RPMI8226 (cell line): ENCODE results near the gene COPB2.
"Not testable (repeated sequence)": the region's sequence is repeated elsewhere in the genome, so short reads cannot be mapped to it uniquely, and the experiment has no call there.

Experiments
- DNase-seq: peaks from one replicate; pipeline ENCODE4 v3.0.0-alpha.2; 2015

Gene COPB2

GRCh38 chr3:139377378-139377777 is 12.1 kb downstream of the COPB2 start:
- DNase-seq = no peak

DNA sequence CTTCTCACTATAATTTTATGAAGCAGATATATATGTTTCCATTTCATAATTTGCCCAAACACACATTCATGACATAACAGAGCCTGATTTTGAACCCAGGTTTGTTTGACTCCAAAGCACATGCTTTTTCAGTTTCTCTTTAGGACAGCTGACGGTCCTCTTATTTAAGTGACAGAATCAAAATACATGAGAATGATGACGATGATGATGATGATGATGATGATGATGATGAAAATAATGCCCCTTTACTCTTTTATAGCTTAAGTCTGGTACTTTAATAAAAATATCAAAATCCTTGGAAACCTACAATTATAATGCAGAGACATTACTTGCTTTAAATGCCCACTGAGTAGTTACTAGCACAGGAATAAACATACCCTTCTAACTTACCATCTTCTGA is 15.3 kb downstream of the COPB2 start:
- no peak for DNase-seq

GRCh38 chr3:139364549-139364948 is 24.9 kb downstream of the COPB2 start:
- DNase-seq = no peak

DNA sequence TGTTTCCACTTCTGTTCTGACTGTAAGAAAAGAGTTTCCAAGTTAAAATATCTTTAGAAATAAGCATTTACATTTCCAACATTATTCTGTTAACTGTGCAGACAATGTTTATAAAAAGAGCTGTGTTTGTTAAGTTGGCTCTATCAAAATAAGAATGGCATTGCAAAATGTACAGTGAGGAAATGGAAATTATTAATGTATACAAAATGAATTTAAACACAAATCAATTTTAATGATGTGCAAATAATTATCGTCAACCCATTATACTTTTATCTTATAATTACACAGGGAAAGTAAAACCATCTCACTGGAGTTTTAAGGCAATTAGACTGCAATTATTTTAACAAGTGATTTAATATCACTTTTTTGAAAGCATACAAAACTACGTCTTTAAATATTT is 28.2 kb downstream of the COPB2 start:
- DNase-seq = no peak

DNA sequence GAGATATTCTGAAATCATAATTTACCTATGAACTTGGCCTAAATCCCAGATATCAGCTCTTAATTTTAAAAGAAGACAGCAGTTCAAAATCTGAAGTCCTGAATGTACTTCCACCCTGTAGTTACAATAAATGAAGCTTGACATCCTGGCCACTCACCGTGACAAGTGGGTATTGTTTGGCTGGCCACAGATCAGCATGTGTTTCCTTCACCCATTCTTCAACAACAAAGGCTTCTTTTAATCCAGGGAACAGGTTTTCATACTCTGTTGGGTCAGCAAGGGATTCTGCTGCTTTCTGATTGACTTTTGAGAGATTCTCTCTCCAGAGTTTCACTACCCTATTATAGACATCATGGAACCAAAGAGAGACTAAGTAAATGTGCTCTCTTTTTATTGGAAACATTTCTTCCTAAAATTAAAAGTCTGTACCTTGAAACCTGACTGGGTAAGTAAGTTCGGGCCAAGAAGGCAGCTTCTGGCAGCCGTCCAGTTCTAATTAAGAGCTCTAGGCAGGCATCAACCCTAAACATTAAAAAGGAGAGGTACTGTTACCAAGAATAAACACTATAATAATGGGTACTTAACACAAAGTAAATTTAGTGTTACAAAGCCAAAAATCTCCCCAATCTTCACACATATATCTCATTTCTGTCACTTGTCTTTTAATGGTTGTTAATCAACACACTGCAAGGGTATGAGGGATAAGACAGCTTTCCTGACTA is 30.4 kb downstream of the COPB2 start:
- DNase-seq = no peak

DNA sequence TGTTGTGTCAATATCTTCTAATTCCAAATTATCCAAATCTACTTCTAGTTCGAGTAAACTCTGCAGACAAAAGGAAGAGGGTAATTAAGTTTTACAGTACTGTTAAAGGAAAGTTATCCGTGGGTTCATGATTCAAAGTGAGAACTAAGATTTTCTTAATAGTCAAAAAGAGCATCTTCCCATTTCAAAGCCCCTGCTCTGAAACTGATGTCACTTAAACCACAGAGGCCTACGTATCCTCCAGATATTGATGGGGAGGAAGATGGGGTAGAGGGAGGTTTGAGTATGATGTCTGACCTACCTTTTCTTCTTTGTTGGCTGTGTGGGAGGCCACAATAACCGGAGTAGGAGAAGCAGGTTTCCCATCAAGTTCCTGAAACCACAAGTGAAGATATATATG is 31.5 kb downstream of the COPB2 start:
- DNase-seq = no peak

DNA sequence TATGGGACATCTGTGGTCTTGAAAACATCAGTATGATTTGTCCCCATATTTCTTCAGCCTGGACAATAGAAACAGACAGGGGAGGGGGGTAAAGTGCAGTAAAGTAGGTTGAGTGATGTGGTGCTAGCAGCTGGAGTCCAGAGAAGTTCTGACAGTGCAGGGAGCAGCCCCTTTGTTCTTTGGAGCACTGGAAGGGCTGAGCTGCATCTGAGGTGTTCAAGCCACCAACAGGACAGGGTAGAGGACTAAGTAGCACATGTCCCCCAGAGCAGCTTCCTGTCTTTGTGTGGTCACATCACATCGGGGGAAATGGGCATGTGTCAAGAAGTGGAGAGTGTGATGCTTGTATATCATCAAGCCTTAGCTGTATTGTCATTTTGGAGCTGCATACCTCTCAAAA is 33.6 kb downstream of the COPB2 start:
- no peak for DNase-seq

DNA sequence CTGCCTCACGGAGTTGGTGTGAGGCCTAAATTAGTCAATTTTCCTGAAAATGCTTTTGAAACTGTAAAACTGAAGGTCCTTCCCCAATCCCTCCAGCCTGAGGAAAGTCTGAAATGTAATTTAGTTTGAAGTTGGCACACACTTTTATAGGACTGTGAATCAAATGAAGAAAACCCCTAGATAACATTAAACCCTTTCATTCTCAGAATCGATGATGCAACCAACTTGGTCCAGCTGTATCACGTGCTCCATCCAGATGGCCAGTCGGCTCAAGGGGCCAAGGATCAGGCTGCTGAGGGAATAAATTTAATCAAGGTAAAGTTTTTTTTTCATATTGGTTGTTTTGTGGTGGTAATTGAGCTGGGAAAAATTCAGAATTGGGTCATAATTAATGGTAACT is 34.0 kb downstream of the COPB2 start:
- no peak for DNase-seq

DNA sequence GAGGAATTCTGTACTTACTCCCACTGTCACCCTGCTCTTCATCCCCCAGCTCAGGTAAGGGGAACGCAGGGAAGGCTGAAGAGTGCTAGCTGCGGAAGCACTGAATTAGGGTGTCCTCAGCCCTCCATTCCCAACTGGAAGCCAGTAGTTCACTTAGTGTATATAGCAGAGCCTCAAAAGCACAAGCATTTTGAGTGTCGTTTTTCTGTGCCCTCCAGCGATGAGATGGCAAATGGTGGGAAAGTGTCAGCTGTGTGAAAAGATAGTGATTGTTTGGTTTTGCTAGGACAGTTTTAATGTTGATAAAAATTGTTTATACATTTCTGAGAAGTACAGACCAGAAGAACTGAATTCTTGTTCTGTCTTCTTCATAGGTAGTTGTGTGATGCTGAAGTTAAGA is 34.8 kb downstream of the COPB2 start:
- no peak for DNase-seq

DNA sequence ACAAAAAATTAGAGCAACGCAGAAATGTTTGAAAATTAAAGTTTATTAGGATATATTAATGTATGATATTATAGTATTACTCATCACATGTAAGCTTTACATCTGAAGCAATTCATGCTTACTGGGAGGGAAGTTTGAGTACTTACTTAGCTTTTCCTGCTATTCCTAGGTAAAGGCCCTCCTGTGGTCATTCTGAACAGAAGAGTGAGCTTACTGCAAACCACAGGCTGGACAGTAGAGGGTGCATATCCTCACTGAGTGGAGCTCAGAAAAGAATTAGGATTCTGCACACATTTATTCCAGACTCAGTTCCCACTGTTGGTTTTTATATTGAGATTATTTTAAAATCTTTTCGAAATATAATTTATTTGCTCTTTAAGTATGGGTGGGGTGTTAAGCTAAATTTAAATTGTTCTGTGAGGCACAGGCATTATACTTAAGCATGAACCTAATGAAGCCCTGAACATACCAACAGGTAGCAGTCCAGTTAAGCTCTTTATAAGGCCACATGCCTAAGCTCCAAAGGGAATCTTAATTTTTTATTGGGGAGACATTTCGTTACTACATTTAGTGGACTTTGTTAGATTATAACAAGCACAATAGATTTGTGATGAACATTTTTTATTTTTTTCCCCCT is 35.4 kb downstream of the COPB2 start:
- DNase-seq = peak; percentile 46

DNA sequence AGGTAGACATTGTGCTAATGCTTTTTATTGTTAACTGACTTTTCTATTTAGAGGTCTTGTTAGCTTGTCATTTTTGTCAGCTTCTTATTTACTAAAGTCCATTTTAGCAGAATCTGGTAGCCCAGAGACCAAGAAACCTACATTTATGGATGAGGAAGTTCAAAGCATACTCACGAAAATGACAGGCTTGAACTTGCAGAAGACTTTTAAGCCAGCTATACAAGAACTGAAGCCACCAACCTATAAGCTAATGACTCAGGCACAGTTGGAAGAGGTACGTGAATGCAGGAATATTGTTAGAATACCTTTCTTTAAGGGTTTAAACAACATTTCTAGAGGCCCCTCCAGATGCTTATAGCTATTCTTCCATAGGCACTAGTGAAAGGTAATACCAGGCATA is 42.7 kb downstream of the COPB2 start:
- DNase-seq = no peak

GRCh38 chr3:139343895-139344856 is 45.3 kb downstream of the COPB2 start, which contains the start of gene MRPS22:
TSS of gene MRPS22 (plus strand) at chr3:139344020. CDS start at chr3:139344027, 7 bp downstream.
- DNase-seq = peak; percentile 92

DNA sequence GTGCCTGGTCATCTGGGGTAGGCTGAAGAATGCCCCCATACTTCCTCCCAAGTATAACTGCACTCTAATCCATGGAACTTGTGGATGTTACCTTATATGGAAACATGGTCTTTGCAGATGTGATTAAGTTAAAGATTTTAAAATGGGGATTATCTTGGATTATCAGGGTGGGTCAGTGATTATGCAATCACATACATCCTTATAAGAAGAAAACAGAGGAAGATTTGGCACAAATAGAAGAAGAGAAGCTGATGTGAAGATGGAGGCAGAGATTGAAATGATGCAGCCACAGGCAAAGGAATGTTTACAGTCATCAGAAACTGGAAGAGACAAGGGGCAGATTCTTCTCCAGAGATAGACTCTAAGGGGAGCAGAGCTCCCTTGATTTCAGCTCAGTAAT is 47.4 kb downstream of the COPB2 start:
- no peak for DNase-seq

GRCh38 chr3:139340784-139341183 is 48.7 kb downstream of the COPB2 start:
- no peak for DNase-seq

DNA sequence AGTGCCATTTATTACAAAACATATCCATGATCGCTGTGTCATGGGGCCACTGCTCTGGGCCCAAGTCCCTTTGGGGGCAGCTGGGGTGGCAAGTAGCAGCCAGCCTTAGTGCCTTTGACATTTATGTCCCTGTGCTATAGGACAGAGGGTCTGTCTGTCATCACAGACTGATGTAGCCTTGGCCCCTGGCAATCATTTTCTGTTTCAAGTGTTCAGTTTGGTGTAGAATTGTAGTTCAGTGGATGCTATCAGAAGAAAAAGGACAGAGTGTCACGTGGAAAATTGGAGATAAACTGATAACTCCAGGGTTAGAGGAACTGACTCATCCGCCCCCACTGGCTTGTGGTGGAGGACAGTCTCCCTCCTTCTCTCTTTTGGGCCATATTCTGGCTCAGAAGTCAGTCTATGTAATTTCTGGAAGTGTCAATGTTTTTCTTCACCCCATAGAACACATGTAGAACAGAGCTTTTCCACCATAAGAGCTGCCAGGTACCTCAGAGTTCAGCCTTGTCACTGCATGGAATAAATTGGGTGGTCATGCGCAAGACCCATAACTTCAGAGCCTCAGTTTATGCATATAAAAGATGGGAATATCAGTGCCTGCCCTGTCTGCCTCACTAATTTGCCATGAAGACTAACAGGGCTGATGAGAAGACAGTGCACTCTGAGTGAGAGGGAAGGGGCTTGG is 50.1 kb downstream of the COPB2 start:
- DNase-seq = no peak

- no peak for DNase-seq
Observed at GRCh38 chr3:139338405-139338804, 51.0 kb downstream of the COPB2 start.

DNA sequence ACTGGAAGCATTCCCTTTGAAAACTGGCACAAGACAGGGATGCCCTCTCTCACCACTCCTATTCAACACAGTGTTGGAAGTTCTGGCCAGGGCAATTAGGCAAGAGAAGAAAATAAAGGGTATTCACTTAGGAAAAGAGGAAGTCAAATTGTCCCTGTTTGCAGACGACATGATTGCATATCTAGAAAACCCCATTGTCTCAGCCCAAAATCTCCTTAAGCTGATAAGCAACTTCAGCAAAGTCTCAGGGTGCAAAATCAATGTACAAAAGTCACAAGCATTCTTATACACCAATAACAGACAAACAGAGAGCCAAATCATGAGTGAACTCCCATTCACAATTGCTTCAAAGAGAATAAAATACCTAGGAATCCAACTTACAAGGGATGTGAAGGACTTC is 54.8 kb downstream of the COPB2 start:
- not testable (repeated sequence) for DNase-seq

- DNase-seq = no peak
Observed at GRCh38 chr3:139332092-139332491, 57.4 kb downstream of the COPB2 start.

DNA sequence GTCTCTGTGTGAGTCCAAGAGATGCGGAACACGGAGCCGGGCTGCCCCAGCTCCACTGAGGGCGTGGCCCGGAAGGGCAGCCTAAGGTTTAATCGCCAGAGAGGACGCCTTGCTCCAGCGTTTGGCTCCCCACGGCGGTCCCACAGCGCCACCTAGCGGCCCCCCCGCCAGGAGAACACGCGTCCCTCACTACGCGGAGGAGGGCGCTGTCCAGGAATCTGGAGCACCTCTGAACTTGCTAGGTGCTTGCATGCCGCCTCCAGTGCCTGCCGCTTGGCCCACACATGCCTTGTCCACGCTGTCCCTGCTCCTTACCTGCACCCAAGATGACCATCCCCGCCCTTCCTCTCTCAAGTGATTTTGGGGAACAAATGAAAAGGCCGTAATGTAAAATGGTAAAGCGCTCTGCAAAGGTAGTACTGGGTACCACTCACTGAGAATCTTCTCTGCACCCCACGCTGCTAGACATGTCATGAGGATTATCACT is 60.0 kb downstream of the COPB2 start:
- DNase-seq = peak; percentile 90

- DNase-seq = no peak
Observed at GRCh38 chr3:139328356-139328755, 61.1 kb downstream of the COPB2 start.

- DNase-seq = no peak
Observed at GRCh38 chr3:139327861-139328260, 61.6 kb downstream of the COPB2 start.

GRCh38 chr3:139327231-139327630 is 62.2 kb downstream of the COPB2 start:
- no peak for DNase-seq

- no peak for DNase-seq
Observed at GRCh38 chr3:139326707-139327106, 62.7 kb downstream of the COPB2 start.
